H9 (cell line): Measurements from ENCODE around the gene DHRS2. TPM values are rescaled to one million over a fixed set of nuclear protein-coding genes. Genes with fewer than 3 reads are reported as not detected.

Experiments used
- DNase-seq: peaks from one replicate; pipeline ENCODE4 v3.0.0-alpha.2; 2017
- H2AFZ ChIP-seq: one replicate; pipeline ENCODE4 v1.6.1; 2013; ENCODE audit warnings: mild to moderate bottlenecking, low read length, control low read depth, moderate library complexity
- H2AK5ac ChIP-seq: 2 replicates; pipeline ENCODE4 v1.6.1; 2013; ENCODE audit warnings: low read length, control low read depth, mixed read lengths; ENCODE audit not compliant: insufficient read length
- H2BK120ac ChIP-seq: one replicate; pipeline ENCODE4 v1.6.1; 2013; ENCODE audit warnings: low read depth, mild to moderate bottlenecking, low read length, control low read depth, inconsistent platforms; ENCODE audit not compliant: poor library complexity, severe bottlenecking
- H2BK12ac ChIP-seq: 2 replicates; pipeline ENCODE4 v1.6.1; 2013; ENCODE audit warnings: low read length, control low read depth, mixed read lengths, low read depth; ENCODE audit not compliant: insufficient read length
- H2BK15ac ChIP-seq: 2 replicates; pipeline ENCODE4 v1.6.1; 2013; ENCODE audit warnings: low read depth, low read length, control low read depth
- H2BK20ac ChIP-seq: one replicate; pipeline ENCODE4 v1.6.1; 2013; ENCODE audit warnings: low read depth, mild to moderate bottlenecking, low read length, control low read depth, inconsistent platforms; ENCODE audit not compliant: poor library complexity, severe bottlenecking
- H2BK5ac ChIP-seq: 2 replicates; pipeline ENCODE4 v1.6.1; 2013; ENCODE audit warnings: low read length, control low read depth, mixed read lengths; ENCODE audit not compliant: insufficient read length
- H3K14ac ChIP-seq: 2 replicates; pipeline ENCODE4 v1.6.1; 2013; ENCODE audit warnings: low read length, control low read depth; ENCODE audit not compliant: insufficient read depth
- H3K18ac ChIP-seq: 2 replicates; pipeline ENCODE4 v1.6.1; 2013; ENCODE audit warnings: low read depth, mild to moderate bottlenecking, mixed read lengths, low read length, control low read depth; ENCODE audit not compliant: insufficient read length
- H3K23ac ChIP-seq: 2 replicates; pipeline ENCODE4 v1.6.1; 2013; ENCODE audit warnings: low read length, control low read depth, mixed read lengths, low read depth; ENCODE audit not compliant: insufficient read length
- H3K23me2 ChIP-seq: 2 replicates; pipeline ENCODE4 v1.6.1; 2013; ENCODE audit warnings: low read depth, mild to moderate bottlenecking, mixed read lengths, low read length, control low read depth; ENCODE audit not compliant: insufficient read length, poor library complexity, severe bottlenecking
- H3K27ac ChIP-seq: 2 replicates; pipeline ENCODE4 v1.5.1; 2013; ENCODE audit warnings: low read length, control low read depth, mixed read lengths, low read depth; ENCODE audit not compliant: insufficient read length
- H3K27me3 ChIP-seq: 2 replicates; pipeline ENCODE4 v1.6.1; 2013; ENCODE audit warnings: low read length, control low read depth, inconsistent platforms; ENCODE audit not compliant: insufficient read depth
- H3K4ac ChIP-seq: 2 replicates; pipeline ENCODE4 v1.6.1; 2013; ENCODE audit warnings: low read depth, mild to moderate bottlenecking, control low read depth, inconsistent platforms, low read length, moderate library complexity
- H3K4me1 ChIP-seq: 2 replicates; pipeline ENCODE4 v1.6.1; 2013; ENCODE audit warnings: low read length, control low read depth, inconsistent platforms; ENCODE audit not compliant: insufficient read depth
- H3K4me2 ChIP-seq: 2 replicates; pipeline ENCODE4 v1.6.1; 2013; ENCODE audit warnings: low read length, control low read depth, mixed read lengths; ENCODE audit not compliant: insufficient read length, insufficient read depth
- H3K56ac ChIP-seq: 2 replicates; pipeline ENCODE4 v1.6.1; 2013; ENCODE audit warnings: low read depth, mild to moderate bottlenecking, mixed read lengths, low read length, control low read depth; ENCODE audit not compliant: insufficient read length
- H3K79me1 ChIP-seq: 2 replicates; pipeline ENCODE4 v1.6.1; 2013; ENCODE audit warnings: low read depth, mild to moderate bottlenecking, moderate library complexity, low read length, control low read depth, inconsistent platforms; ENCODE audit not compliant: insufficient read depth, poor library complexity, severe bottlenecking
- H3K79me2 ChIP-seq: 2 replicates; pipeline ENCODE4 v1.6.1; 2013; ENCODE audit warnings: low read length, control low read depth, inconsistent platforms; ENCODE audit not compliant: insufficient read depth
- H3K9ac ChIP-seq: 2 replicates; pipeline ENCODE4 v1.6.1; 2013; ENCODE audit warnings: low read length, control low read depth, mixed read lengths; ENCODE audit not compliant: insufficient read length; ENCODE audit errors: extremely low read depth
- H3K9me3 ChIP-seq: one replicate; pipeline ENCODE4 v1.6.1; 2013; ENCODE audit warnings: low read depth, low read length, inconsistent platforms; ENCODE audit not compliant: control insufficient read depth
- H3T11ph ChIP-seq: one replicate; pipeline ENCODE4 v1.6.1; 2013; ENCODE audit warnings: mild to moderate bottlenecking, low read length, control low read depth, inconsistent platforms
- H4K20me1 ChIP-seq: one replicate; pipeline ENCODE4 v1.6.1; 2013; ENCODE audit not compliant: control insufficient read depth, insufficient read length, insufficient read depth
- H4K5ac ChIP-seq: 2 replicates; pipeline ENCODE4 v1.6.1; 2013; ENCODE audit warnings: low read depth, mild to moderate bottlenecking, mixed read lengths, low read length, control low read depth; ENCODE audit not compliant: insufficient read length
- H4K8ac ChIP-seq: replicated peaks from 2 replicates; pipeline ENCODE4 v1.6.1; 2013; ENCODE audit warnings: low read length, control low read depth, mixed read lengths, low read depth; ENCODE audit not compliant: insufficient read length
- H4K91ac ChIP-seq: 2 replicates; pipeline ENCODE4 v1.6.1; 2013; ENCODE audit warnings: low read depth, mild to moderate bottlenecking, moderate library complexity, mixed read lengths, low read length, control low read depth; ENCODE audit not compliant: insufficient read length
- H3K27ac Mint-ChIP-seq, 3 experiments: 2 replicates in 2 of 3; 3 replicates in 1 of 3; pipeline ENCODE4 v1.8.0; 2020 to 2021; ENCODE audit warnings: mixed read lengths in 3 of 3, mild to moderate bottlenecking in 1 of 3, moderate library complexity in 1 of 3
- H3K27me3 Mint-ChIP-seq: 2 replicates; pipeline ENCODE4 v1.8.0; 2021; ENCODE audit warnings: low read depth, mild to moderate bottlenecking, moderate library complexity, mixed read lengths
- H3K36me3 Mint-ChIP-seq, 3 experiments: 2 replicates in 2 of 3; 3 replicates in 1 of 3; pipeline ENCODE4 v1.8.0; 2020 to 2021; ENCODE audit warnings: low read depth in 3 of 3, mixed read lengths in 3 of 3; ENCODE audit not compliant: insufficient read depth in 1 of 3
- H3K4me1 Mint-ChIP-seq, 2 experiments: 2 replicates each; pipeline ENCODE4 v1.8.0; 2020; ENCODE audit warnings: mixed read lengths in 2 of 2
- H3K4me3 Mint-ChIP-seq, 2 experiments: 2 replicates in 1 of 2; 3 replicates in 1 of 2; pipeline ENCODE4 v1.8.0; 2020 to 2021; ENCODE audit warnings: mild to moderate bottlenecking in 2 of 2, mixed read lengths in 2 of 2, moderate library complexity in 1 of 2
- H3K9me3 Mint-ChIP-seq, 2 experiments: 2 replicates in 1 of 2; 3 replicates in 1 of 2; pipeline ENCODE4 v1.8.0; 2020; ENCODE audit warnings: mild to moderate bottlenecking in 2 of 2, mixed read lengths in 2 of 2, moderate library complexity in 1 of 2
- WGBS: extraction: QIAGEN DNeasy Blood & Tissue Kit; methylation state at CpG from one replicate; pipeline ENCODE4 v1.1.7; 2013; ENCODE audit warnings: missing lambda C conversion rate, low lambda C conversion rate, mixed read lengths; ENCODE audit not compliant: insufficient read length; ENCODE audit errors: extremely low coverage; 5-methylcytosine and 5-hydroxymethylcytosine counted together
- total RNA-seq: library from RNA; stranded (reverse); gene quantifications from 2 replicates; pipeline ENCODE4 v1.2.1, GENCODE V29; 2021
- TF ChIP-seq, protein P1 (sequence below): fragments of 200-600 bp; sonication (generic); conservative IDR thresholded peaks from 3 replicates; pipeline ENCODE4 v1.8.0; 2021; ENCODE audit warnings: antibody characterized with exemption, mild to moderate bottlenecking

Gene DHRS2
- total RNA-seq, 1 experiment from 2014 or later = 0.66 TPM

GRCh38 chr14:23657959-23658470, 21.9 kb downstream of the DHRS2 start:
- H3K14ac ChIP-seq = no peak overlapping the region
- H3K36me3 Mint-ChIP-seq = peaks cover 0 to 5% (median 0%) of the 10 kb centered on the region in 3 experiments; a peak in 1 of 7 replicates

More at GRCh38 chr14:23657959-23658470, 21.9 kb downstream of the DHRS2 start:
- no peaks in the 10 kb centered on the region for H3K4me1 ChIP-seq
- DNase-seq = no peak
- no peak overlapping the region for H2BK20ac ChIP-seq
- H2AK5ac ChIP-seq = no peak overlapping the region
- H3K27ac ChIP-seq = no peak overlapping the region
- H4K91ac ChIP-seq = no peak overlapping the region
- TF ChIP-seq, protein P1, sequence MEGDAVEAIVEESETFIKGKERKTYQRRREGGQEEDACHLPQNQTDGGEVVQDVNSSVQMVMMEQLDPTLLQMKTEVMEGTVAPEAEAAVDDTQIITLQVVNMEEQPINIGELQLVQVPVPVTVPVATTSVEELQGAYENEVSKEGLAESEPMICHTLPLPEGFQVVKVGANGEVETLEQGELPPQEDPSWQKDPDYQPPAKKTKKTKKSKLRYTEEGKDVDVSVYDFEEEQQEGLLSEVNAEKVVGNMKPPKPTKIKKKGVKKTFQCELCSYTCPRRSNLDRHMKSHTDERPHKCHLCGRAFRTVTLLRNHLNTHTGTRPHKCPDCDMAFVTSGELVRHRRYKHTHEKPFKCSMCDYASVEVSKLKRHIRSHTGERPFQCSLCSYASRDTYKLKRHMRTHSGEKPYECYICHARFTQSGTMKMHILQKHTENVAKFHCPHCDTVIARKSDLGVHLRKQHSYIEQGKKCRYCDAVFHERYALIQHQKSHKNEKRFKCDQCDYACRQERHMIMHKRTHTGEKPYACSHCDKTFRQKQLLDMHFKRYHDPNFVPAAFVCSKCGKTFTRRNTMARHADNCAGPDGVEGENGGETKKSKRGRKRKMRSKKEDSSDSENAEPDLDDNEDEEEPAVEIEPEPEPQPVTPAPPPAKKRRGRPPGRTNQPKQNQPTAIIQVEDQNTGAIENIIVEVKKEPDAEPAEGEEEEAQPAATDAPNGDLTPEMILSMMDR = no peak
- H3K27me3 ChIP-seq = no peaks in the 10 kb centered on the region
- no peak overlapping the region for H2BK120ac ChIP-seq
- no CpG with 5 or more reads among the region's 10 CpGs for WGBS
- no peak overlapping the region for H3K4ac ChIP-seq
- no peak overlapping the region for H3K56ac ChIP-seq
- no peak overlapping the region for H2BK12ac ChIP-seq
- H3K4me3 Mint-ChIP-seq = no peak overlapping the region
- H3K23me2 ChIP-seq = no peaks in the 10 kb centered on the region
- H4K8ac ChIP-seq = no peak overlapping the region
- no peaks in the 10 kb centered on the region for H3K9me3 ChIP-seq
- no peak overlapping the region for H3K23ac ChIP-seq
- peaks cover 0 to 42% of the 10 kb centered on the region in 2 experiments; a peak in 1 of 5 replicates for H3K9me3 Mint-ChIP-seq
- H3K79me1 ChIP-seq = no peaks in the 10 kb centered on the region
- H3K4me2 ChIP-seq = no peak overlapping the region
- no peak overlapping the region for H2BK15ac ChIP-seq
- H3K18ac ChIP-seq = no peak overlapping the region
- H3K27ac Mint-ChIP-seq = no peak overlapping the region
- H3K79me2 ChIP-seq = no peaks in the 10 kb centered on the region
- no peaks in the 10 kb centered on the region for H4K20me1 ChIP-seq
- H3K9ac ChIP-seq = no peak overlapping the region
- H2AFZ ChIP-seq = no peak overlapping the region
- H2BK5ac ChIP-seq = no peak overlapping the region
- H3T11ph ChIP-seq = no peak overlapping the region
- H3K27me3 Mint-ChIP-seq = peaks cover 9% of the 10 kb centered on the region
- H3K4me1 Mint-ChIP-seq = no peaks in the 10 kb centered on the region
- no peak overlapping the region for H4K5ac ChIP-seq
